MCF 10A (cell line): ENCODE data around the gene FRMD3. TPM values are rescaled to one million over a fixed set of nuclear protein-coding genes. Genes with fewer than 3 reads are reported as not detected.
"Not testable (repeated sequence)": the region's sequence is repeated elsewhere in the genome, so short reads cannot be mapped to it uniquely, and the experiment has no call there.

Experiments used
- BruUV-seq: library from RNA; stranded (reverse); fragments of 400-500 nt; replicated peaks from 2 replicates; lab custom pipeline; 2021; lab: Mats Ljungman, UMichigan
- CTCF ChIA-PET: fragments of 300-600 bp; sonication (Branson Sonifier 250); formaldehyde crosslinking; extraction: SDS; loops from one replicate; lab custom pipeline; 2021; ENCODE audit warnings: antibody characterized with exemption, inconsistent platforms; lab: Yijun Ruan, JAX
- POLR2A ChIA-PET: fragments of 300-600, 350-650 bp; sonication (Branson Sonifier 250); formaldehyde crosslinking; extraction: SDS; loops from one replicate; lab custom pipeline; 2020; ENCODE audit warnings: antibody characterized with exemption, inconsistent platforms; lab: Yijun Ruan, JAX
- DNase-seq: peaks from one replicate; pipeline ENCODE4 v3.0.0-alpha.2; 2018; ENCODE audit not compliant: unreplicated experiment
- H3K27ac Mint-ChIP-seq: one replicate; pipeline ENCODE4 v1.8.0; 2022; ENCODE audit warnings: mild to moderate bottlenecking, low read depth, mixed read lengths; ENCODE audit not compliant: unreplicated experiment
- H3K27me3 Mint-ChIP-seq: one replicate; pipeline ENCODE4 v1.8.0; 2022; ENCODE audit warnings: mixed read lengths; ENCODE audit not compliant: insufficient read depth, unreplicated experiment
- H3K36me3 Mint-ChIP-seq: one replicate; pipeline ENCODE4 v1.8.0; 2022; ENCODE audit warnings: mild to moderate bottlenecking, moderate library complexity, mixed read lengths; ENCODE audit not compliant: insufficient read depth, unreplicated experiment
- H3K4me1 Mint-ChIP-seq: one replicate; pipeline ENCODE4 v1.8.0; 2022; ENCODE audit warnings: mixed read lengths; ENCODE audit not compliant: insufficient read depth, unreplicated experiment
- H3K4me3 Mint-ChIP-seq: one replicate; pipeline ENCODE4 v1.8.0; 2022; ENCODE audit warnings: mild to moderate bottlenecking, moderate library complexity, mixed read lengths; ENCODE audit not compliant: unreplicated experiment
- H3K9me3 Mint-ChIP-seq: one replicate; pipeline ENCODE4 v1.8.0; 2022; ENCODE audit warnings: mixed read lengths; ENCODE audit not compliant: unreplicated experiment
- CTCF ChIP-seq: fragments of 200-600 bp; IDR thresholded peaks from one replicate; pipeline ENCODE4 v1.8.0; 2022; ENCODE audit warnings: antibody characterized with exemption, mild to moderate bottlenecking; ENCODE audit not compliant: unreplicated experiment
- intact Hi-C: fragments of 100-400 bp; cut with micrococcal nuclease; formaldehyde crosslinking; loops from 2 replicates; pipeline ENCODE4 v1.14.1; 2022
- total RNA-seq: library from RNA; stranded (reverse); gene quantifications from 2 replicates; pipeline ENCODE4 v1.2.3, GENCODE V29; 2022

FRMD3 gene
- total RNA-seq, 1 experiment from 2014 or later = 0.28 TPM

DNA sequence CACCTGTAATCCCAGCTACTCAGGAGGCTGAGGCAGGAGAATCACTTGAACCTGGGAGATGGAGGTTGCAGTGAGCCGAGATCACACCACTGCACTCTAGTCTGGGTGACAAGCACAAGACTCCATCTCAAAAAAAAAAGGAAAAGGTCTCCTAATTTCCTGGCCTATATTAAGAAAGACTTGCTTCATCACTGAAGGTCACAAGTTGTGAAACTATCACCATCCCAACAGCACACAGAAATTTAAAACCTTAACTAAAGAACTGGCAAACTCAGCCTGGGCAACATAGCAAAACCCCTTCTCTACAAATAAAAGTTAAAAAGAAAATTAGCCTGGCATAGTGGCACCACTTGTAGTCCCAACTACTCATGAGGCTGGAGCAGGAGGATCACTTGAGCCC is 17.2 kb downstream of the FRMD3 start:
- Mint-ChIP-seq H3K4me3 (no peak overlapping the region), H3K27me3 (peaks cover 10% of the 10 kb centered on the region), H3K36me3 (no peaks in the 10 kb centered on the region), H3K4me1 (no peaks in the 10 kb centered on the region), H3K27ac (no peak overlapping the region), H3K9me3 (no peaks in the 10 kb centered on the region)
- no peak for TF ChIP-seq CTCF
- no TSS peak for BruUV-seq
- intact Hi-C loops = no loop called here
- ChIA-PET CTCF (no interaction called here), POLR2A (no interaction called here)
- no peak for DNase-seq

DNA sequence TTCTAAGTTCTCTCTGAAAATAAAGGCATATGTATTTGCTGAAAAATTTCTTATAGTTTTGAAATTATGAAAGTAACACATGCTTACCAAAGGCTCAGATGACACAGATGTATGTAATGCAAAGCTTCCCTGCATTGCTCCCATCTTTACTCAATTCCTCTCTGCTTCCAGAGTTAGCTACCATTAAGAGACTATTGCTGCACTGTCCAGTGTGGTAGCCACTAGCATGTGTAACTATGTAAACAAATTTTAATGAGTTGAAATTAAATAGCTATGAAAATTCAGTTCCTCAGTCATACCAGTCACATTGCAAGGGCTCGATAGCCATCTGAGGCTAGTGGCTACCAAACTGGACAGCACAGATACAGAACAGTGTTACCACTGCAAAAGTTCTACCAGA is 17.9 kb downstream of the FRMD3 start:
- intact Hi-C loops = no loop called here
- Mint-ChIP-seq H3K27ac (no peak overlapping the region), H3K9me3 (no peaks in the 10 kb centered on the region), H3K4me3 (no peak overlapping the region), H3K4me1 (no peaks in the 10 kb centered on the region), H3K27me3 (peaks cover 13% of the 10 kb centered on the region), H3K36me3 (no peaks in the 10 kb centered on the region)
- no peak for DNase-seq
- no peak for TF ChIP-seq CTCF
- BruUV-seq = no TSS peak
- ChIA-PET CTCF (no interaction called here), POLR2A (no interaction called here)

- H3K4me1 Mint-ChIP-seq, H3K36me3 Mint-ChIP-seq, H3K9me3 Mint-ChIP-seq, intact Hi-C loops, H3K27ac Mint-ChIP-seq, POLR2A ChIA-PET, BruUV-seq, DNase-seq, H3K4me3 Mint-ChIP-seq: not testable (repeated sequence)
- peaks cover 13% of the 10 kb centered on the region for H3K27me3 Mint-ChIP-seq
- CTCF ChIA-PET = interaction anchor here (0.6 kb wide), 1 partner anchor 1780 kb away, joined by 4 read pairs; no protein-coding TSS in a partner anchor
These were observed 20.2 kb downstream of the FRMD3 start for GRCh38 chr9:83517980-83518379.

DNA sequence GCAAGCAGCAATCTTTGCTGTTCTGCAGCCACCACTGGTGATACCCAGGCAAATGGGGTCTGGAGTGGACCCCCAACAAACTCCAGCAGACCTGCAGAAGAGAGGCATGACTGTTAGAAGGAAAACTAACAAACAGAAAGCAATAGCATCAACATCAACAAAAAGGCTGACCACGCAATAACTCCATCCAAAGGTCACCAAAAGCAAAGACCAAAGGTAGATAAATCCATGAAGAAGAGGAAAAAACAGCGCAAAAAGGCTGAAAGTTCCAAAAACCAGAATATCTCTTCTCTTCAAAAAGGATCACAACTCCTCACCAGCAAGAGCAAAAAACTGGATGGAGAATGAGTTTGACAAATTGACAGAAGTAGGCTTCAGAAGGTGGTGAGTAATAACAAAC is 23.4 kb downstream of the FRMD3 start:
- ChIA-PET CTCF (interaction anchor here (1.3 kb wide), 1 partner anchor 32 kb away, joined by 4 read pairs; no protein-coding TSS in a partner anchor), POLR2A (no interaction called here)
- no peak overlapping the region for H3K27ac Mint-ChIP-seq
- H3K4me1 Mint-ChIP-seq = no peaks in the 10 kb centered on the region
- H3K27me3 Mint-ChIP-seq = peaks cover 13% of the 10 kb centered on the region
- no peaks in the 10 kb centered on the region for H3K9me3 Mint-ChIP-seq
- DNase-seq = no peak
- no peak overlapping the region for H3K4me3 Mint-ChIP-seq
- no peaks in the 10 kb centered on the region for H3K36me3 Mint-ChIP-seq
- intact Hi-C loops = no loop called here
- no peak for TF ChIP-seq CTCF
- BruUV-seq = no TSS peak

DNA sequence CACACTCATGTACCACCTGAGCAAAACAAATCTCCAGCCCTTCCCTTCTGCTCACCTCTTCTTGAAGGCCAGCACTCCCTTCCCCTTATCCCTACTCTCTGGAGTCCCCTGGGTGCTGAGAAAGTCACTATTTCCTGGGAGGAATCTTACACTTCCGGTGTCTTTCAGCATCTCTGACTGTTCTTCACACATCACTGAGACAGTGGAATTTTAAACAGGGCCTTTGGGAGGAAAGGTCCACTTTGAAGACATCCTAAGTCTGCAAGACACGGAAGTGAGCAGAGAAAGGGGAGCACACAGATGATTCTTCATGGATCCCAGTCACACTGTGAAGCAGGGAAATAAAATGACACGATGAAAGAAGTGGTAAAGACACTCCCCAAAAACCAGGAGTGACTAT is 25.6 kb downstream of the FRMD3 start:
- intact Hi-C loops = no loop called here
- POLR2A ChIA-PET = no interaction called here
- no peak for TF ChIP-seq CTCF
- DNase-seq = no peak
- H3K27me3 Mint-ChIP-seq = peaks cover 13% of the 10 kb centered on the region
- no peaks in the 10 kb centered on the region for H3K36me3 Mint-ChIP-seq
- no peaks in the 10 kb centered on the region for H3K9me3 Mint-ChIP-seq
- no TSS peak for BruUV-seq
- no peaks in the 10 kb centered on the region for H3K4me1 Mint-ChIP-seq
- no peak overlapping the region for H3K27ac Mint-ChIP-seq
- CTCF ChIA-PET = no interaction called here
- H3K4me3 Mint-ChIP-seq = no peak overlapping the region
